OCI-M2 (cell line): ENCODE data around the gene ACBD6.
"Not testable (repeated sequence)": the region's sequence is repeated elsewhere in the genome, so short reads cannot be mapped to it uniquely, and the experiment has no call there.

Experiments used
- DNase-seq: peaks from one replicate; lab custom pipeline; 2025; ENCODE audit not compliant: unreplicated experiment; lab: John Stamatoyannopoulos, UW

ACBD6 gene

DNA sequence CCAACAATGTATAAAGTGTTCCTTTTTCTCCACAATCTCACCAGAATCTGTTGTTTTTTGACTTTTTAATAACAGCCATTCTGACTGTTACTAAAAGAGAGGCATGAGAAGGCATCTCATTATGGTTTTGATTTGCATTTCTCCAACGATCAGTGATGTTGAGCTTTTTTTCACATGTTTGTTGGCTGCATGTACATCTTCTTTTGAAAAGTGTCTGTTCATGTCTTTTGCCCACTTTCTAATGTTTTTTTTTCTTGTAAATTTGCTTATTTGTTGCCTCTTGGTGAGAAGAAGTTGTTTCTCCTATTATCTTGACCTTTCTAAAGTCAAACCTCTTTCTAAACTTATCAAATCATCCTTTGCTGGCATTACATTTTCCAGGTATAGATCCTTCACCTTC is 80.8 kb downstream of the ACBD6 start:
- no peak for DNase-seq

- not testable (repeated sequence) for DNase-seq
These were observed 81.2 kb downstream of the ACBD6 start for GRCh38 chr1:180421145-180421544.

- DNase-seq: no peak
These were observed 86.3 kb downstream of the ACBD6 start for GRCh38 chr1:180415985-180416633.

GRCh38 chr1:180415236-180415848 is 87.0 kb downstream of the ACBD6 start:
- DNase-seq: no peak

GRCh38 chr1:180412583-180412982 is 89.8 kb downstream of the ACBD6 start:
- DNase-seq: no peak

GRCh38 chr1:180408128-180408527 is 94.2 kb downstream of the ACBD6 start:
- DNase-seq: not testable (repeated sequence)

GRCh38 chr1:180407051-180407450 is 95.3 kb downstream of the ACBD6 start:
- no peak for DNase-seq

DNA sequence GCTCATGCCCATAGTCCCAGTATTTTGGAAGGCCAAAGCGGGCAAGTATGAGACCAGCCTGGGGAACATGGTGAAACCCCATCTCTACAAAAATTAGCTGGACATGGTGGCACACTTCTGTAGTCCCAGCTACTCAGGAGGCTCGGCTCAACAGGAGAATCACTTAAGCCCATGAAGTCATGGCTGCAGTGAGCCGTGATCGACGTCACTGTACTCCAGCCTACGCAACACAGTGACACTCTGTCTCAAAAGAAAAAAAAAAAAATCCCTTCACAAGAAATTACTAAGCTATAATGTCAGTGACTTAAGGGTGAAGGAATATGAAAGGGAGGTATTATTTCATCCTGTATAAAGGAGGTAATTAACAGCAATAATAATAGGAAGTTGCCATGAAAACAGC is 99.8 kb downstream of the ACBD6 start:
- DNase-seq: no peak

DNA sequence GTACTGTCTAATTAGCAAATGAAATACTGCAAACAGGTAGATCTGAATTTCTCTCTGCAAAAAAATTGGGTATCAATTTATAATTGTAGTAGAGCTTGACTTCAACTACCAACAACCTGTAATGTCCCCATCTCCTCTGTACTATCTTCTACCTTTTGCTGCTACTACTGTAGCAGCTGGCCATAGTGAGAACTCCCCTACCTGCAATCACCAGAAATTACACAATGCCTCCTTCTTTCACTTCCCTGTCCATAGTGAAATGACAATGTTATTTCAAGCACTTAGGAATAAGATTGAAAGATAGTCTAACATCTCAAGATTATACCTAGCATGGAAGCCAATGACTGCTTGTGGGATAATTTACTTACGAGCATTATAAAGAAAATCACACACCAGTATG is 100.4 kb downstream of the ACBD6 start:
- no peak for DNase-seq

DNA sequence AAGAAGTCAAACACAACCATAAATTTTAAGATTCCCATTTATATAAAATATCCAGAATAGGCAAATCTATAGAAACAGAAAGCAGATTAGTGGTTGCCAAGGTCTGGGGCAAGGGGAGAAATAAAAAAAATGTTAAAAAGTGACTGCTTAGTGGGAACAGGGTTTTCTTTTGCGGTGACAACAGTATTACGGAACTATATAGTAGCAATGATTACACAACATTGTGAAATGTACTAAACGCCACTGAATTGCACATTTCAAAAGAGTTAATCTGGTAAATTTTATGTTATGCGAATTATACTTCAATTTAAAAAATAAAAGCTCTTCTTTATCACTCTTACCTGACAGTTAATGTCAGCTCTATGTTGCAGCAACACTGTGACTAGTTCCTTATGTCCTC is 105.2 kb downstream of the ACBD6 start:
- DNase-seq: no peak

- no peak for DNase-seq
These were observed 109.8 kb downstream of the ACBD6 start for GRCh38 chr1:180392427-180393145.

- no peak for DNase-seq
These were observed 110.4 kb downstream of the ACBD6 start for GRCh38 chr1:180392020-180392419.

- DNase-seq: no peak
These were observed 115.0 kb downstream of the ACBD6 start for GRCh38 chr1:180387413-180387812.

- DNase-seq: no peak
These were observed 115.5 kb downstream of the ACBD6 start for GRCh38 chr1:180386745-180387367.

DNA sequence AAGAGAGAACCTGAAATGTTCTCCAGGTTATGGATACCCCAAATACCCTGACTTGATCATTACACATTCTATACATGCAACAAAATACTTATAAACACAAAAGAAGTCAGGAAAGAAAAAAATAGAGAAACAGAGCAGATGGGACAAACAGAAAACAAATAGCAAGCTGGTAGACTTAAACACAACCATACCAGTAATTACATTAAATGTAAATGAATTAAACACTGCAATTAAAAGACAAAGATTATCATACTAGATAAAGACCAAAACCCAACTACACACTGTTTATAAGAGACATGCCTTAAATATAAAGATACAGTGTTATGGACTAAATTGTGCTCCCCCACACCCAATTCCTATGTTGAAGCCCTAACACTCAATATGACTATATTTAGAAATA is 117.2 kb downstream of the ACBD6 start:
- DNase-seq: no peak

- no peak for DNase-seq
These were observed 117.9 kb downstream of the ACBD6 start for GRCh38 chr1:180384286-180385005.

GRCh38 chr1:180382326-180383115 is 119.9 kb downstream of the ACBD6 start:
- no peak for DNase-seq

DNA sequence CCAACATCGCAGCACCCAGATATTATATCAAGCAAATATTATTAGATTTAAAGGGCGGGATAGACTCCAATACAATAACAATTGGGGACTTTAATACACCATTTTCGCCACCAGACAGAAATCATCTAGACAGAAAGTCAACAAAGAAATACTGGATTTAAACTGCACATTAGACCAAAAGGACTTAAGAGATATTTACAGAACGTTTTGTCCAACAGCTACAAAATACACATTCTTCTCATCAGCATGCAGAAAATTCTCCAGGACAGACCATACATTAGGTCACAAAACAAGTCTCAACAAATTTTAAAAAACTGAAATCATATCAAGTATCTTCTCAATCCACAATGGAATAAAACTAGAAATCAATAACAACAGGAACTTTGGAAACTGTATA is 121.2 kb downstream of the ACBD6 start:
- no peak for DNase-seq

GRCh38 chr1:180380259-180381183 is 121.9 kb downstream of the ACBD6 start:
- DNase-seq: no peak
